Endodermal cell (in vitro differentiated cells): ENCODE measurements around the gene PTPRM. TPM values are rescaled to one million over a fixed set of nuclear protein-coding genes. Genes with fewer than 3 reads are reported as not detected.

ENCODE experiments used
- DNase-seq: peaks from one replicate; pipeline ENCODE4 v3.0.0-alpha.2; 2017
- H3K27ac ChIP-seq: 2 replicates; pipeline ENCODE4 v1.5.1; 2013; ENCODE audit warnings: mild to moderate bottlenecking, low read depth, low read length, moderate library complexity
- H3K27me3 ChIP-seq: 2 replicates; pipeline ENCODE4 v1.6.1; 2013; ENCODE audit warnings: mild to moderate bottlenecking, low read length, moderate library complexity; ENCODE audit not compliant: insufficient read depth, control insufficient read depth, poor library complexity, severe bottlenecking
- H3K36me3 ChIP-seq: 2 replicates; pipeline ENCODE4 v1.7.0; 2013; ENCODE audit warnings: mild to moderate bottlenecking, low read length, moderate library complexity; ENCODE audit not compliant: control insufficient read depth, insufficient read depth
- H3K4me1 ChIP-seq: one replicate; pipeline ENCODE4 v1.7.0; 2013; ENCODE audit warnings: low read length; ENCODE audit not compliant: control insufficient read depth, insufficient read depth
- H3K4me3 ChIP-seq: 2 replicates; pipeline ENCODE4 v1.5.1; 2013; ENCODE audit warnings: mild to moderate bottlenecking, low read length, moderate library complexity
- H3K9ac ChIP-seq: 2 replicates; pipeline ENCODE4 v1.6.1; 2013; ENCODE audit warnings: mild to moderate bottlenecking, low read length, moderate library complexity; ENCODE audit not compliant: poor library complexity, severe bottlenecking; ENCODE audit errors: extremely low read depth
- H3K9me3 ChIP-seq: 2 replicates; pipeline ENCODE4 v1.6.1; 2013; ENCODE audit warnings: mild to moderate bottlenecking, low read length, moderate library complexity; ENCODE audit not compliant: control insufficient read depth
- H3K27ac Mint-ChIP-seq: 2 replicates; pipeline ENCODE4 v1.8.0; 2020; ENCODE audit warnings: mixed read lengths
- H3K27me3 Mint-ChIP-seq: 2 replicates; pipeline ENCODE4 v1.8.0; 2021; ENCODE audit warnings: mild to moderate bottlenecking, mixed read lengths; ENCODE audit not compliant: insufficient read depth
- H3K36me3 Mint-ChIP-seq: 2 replicates; pipeline ENCODE4 v1.8.0; 2020; ENCODE audit warnings: low read depth, mixed read lengths
- H3K4me1 Mint-ChIP-seq: 2 replicates; pipeline ENCODE4 v1.8.0; 2020; ENCODE audit warnings: mixed read lengths
- H3K4me3 Mint-ChIP-seq: 2 replicates; pipeline ENCODE4 v1.8.0; 2020; ENCODE audit warnings: mild to moderate bottlenecking, moderate library complexity, mixed read lengths
- H3K9me3 Mint-ChIP-seq: 2 replicates; pipeline ENCODE4 v1.8.0; 2020; ENCODE audit warnings: mild to moderate bottlenecking, mixed read lengths
- CTCF ChIP-seq: fragments of 200-600 bp; sonication (generic); conservative IDR thresholded peaks from 2 replicates; pipeline ENCODE4 v1.5.0; 2021; ENCODE audit warnings: antibody characterized with exemption, mild to moderate bottlenecking
- WGBS, 2 experiments: methylation state at CpG; one replicate each; pipeline versions ENCODE4 v1.1.5 to v1.1.7; 2013; ENCODE audit warnings: missing lambda C conversion rate in 2 of 2, mixed read lengths in 1 of 2; ENCODE audit not compliant: insufficient coverage in 1 of 2, insufficient read length in 1 of 2; 5-methylcytosine and 5-hydroxymethylcytosine counted together
- total RNA-seq, 2 donors: library from RNA; stranded (reverse); fragmentation: NEBNext Ultra II Directional in 1 of 2; extraction: Animal tissue kit (Norgen Biotek cat#: 25700) in 1 of 2; gene quantifications; 2 replicates in 1 of 2; 3 replicates in 1 of 2; pipeline ENCODE4 v1.2.1, GENCODE V29; 2021

PTPRM gene
- total RNA-seq, 2 donors from 2014 or later = 47.2 to 57.6 TPM

DNA sequence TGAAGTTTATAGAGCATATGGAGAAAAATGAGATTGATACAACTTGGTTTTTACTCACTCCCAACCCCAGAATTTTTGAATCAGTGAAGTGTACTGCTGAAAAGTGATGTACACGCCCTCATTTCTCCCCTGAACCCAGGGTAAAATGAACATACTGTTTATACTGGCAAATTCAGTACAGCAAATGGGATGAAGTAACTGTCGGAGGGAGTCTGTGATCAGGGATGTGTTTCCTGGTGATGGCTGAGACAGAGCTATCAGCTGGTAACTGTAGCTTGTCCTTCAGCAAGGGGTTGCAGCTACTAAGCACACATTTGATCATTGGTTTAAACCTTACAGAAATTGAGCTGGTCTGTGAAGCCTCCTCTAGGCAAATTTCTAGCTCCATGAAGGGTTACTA lies 191.6 kb downstream of the PTPRM start:
- Histone ChIP-seq H3K4me3 (no peak overlapping the region), H3K9me3 (no peaks in the 10 kb centered on the region), H3K27me3 (no peaks in the 10 kb centered on the region), H3K9ac (no peak overlapping the region), H3K36me3 (peaks cover 8% of the 10 kb centered on the region), H3K27ac (no peak overlapping the region), H3K4me1 (peaks cover 14% of the 10 kb centered on the region)
- TF ChIP-seq CTCF = no peak
- Mint-ChIP-seq H3K4me1 (peaks cover 49% of the 10 kb centered on the region), H3K27ac (no peak overlapping the region), H3K9me3 (no peaks in the 10 kb centered on the region), H3K4me3 (no peak overlapping the region), H3K27me3 (no peaks in the 10 kb centered on the region), H3K36me3 (no peaks in the 10 kb centered on the region)
- 83 to 86% methylated on average over 1 to 2 of the region's 2 CpGs for WGBS, 2 experiments
- DNase-seq = no peak

DNA sequence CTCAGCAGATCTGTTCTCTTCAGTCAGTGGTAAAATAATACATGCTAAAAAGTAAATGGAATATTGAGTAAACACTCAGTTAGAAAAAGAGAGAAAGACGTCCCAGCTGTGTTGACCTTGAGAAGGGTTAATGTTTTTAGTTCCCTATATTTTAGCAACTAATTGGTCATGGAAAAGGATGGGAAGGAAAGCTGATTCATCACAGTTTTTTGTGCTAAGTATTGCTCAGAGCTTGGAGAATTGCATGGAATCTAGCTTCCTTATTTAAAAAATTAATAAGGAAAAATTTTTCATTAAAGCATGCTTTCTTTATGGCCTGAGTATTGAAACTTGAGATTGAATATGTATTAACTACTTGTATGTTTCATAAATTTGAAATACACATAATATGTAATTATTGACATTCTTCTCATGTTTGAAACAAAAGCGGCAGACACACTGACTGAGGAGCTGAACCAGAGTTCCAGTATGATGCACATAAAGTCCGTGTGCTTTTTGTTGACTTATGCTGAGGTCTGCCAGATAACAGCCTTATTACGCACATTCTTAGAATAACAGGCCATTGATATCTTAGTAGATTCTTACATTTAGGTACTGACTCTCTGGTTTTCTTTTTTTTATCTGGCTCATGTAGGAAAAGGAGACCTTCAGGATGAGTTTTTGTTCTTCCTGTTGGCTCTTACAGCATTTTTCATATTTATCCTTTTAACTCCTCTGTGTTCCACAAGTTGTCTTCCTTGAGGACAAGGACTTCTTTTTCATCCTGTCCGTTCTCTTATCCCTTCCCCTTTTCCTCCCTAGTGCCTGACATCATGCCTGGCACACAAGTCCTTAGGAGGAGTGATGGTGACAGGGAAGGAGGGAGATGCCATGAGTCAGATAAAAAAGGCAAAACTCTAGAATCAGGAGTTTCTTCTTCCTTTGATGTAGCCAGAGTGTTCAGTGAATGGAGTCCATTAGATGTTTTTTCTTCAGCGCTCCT lies 194.1 kb downstream of the PTPRM start:
- Mint-ChIP-seq H3K4me1 (peaks cover 36% of the 10 kb centered on the region), H3K36me3 (no peaks in the 10 kb centered on the region), H3K27ac (no peak overlapping the region), H3K4me3 (no peak overlapping the region), H3K9me3 (no peaks in the 10 kb centered on the region), H3K27me3 (no peaks in the 10 kb centered on the region)
- WGBS, 2 experiments = 92 to 95% methylated on average over 2 to 6 of the region's 6 CpGs
- no peaks in the 10 kb centered on the region for H3K9me3 ChIP-seq
- no peak for TF ChIP-seq CTCF
- no peak for DNase-seq
- H3K4me3 ChIP-seq = no peak overlapping the region
- H3K36me3 ChIP-seq = no peaks in the 10 kb centered on the region
- H3K4me1 ChIP-seq = peaks cover 20% of the 10 kb centered on the region
- no peak overlapping the region for H3K9ac ChIP-seq
- H3K27ac ChIP-seq = no peak overlapping the region
- no peaks in the 10 kb centered on the region for H3K27me3 ChIP-seq

GRCh38 chr18:7764405-7764804 lies 197.3 kb downstream of the PTPRM start:
- no peak overlapping the region for H3K4me3 ChIP-seq
- no peaks in the 10 kb centered on the region for H3K36me3 ChIP-seq
- no peak for DNase-seq
- H3K9me3 ChIP-seq = no peaks in the 10 kb centered on the region
- no peaks in the 10 kb centered on the region for H3K27me3 Mint-ChIP-seq
- TF ChIP-seq CTCF = no peak
- WGBS, 2 experiments = 83 to 89% methylated on average over 2 of the region's 2 CpGs
- H3K4me1 Mint-ChIP-seq = peaks cover 27% of the 10 kb centered on the region
- no peaks in the 10 kb centered on the region for H3K9me3 Mint-ChIP-seq
- H3K9ac ChIP-seq = no peak overlapping the region
- no peaks in the 10 kb centered on the region for H3K27me3 ChIP-seq
- no peak overlapping the region for H3K27ac ChIP-seq
- H3K27ac Mint-ChIP-seq = no peak overlapping the region
- no peaks in the 10 kb centered on the region for H3K36me3 Mint-ChIP-seq
- H3K4me1 ChIP-seq = peaks cover 20% of the 10 kb centered on the region
- H3K4me3 Mint-ChIP-seq = no peak overlapping the region
